Measurements from ENCODE around the gene CRACDL. TPM values are rescaled to one million over a fixed set of nuclear protein-coding genes. Genes with fewer than 3 reads are reported as not detected.
A peak's percentile ranks its signal among the peaks of the same experiment; 100 is the strongest.

CRACDL gene
- 1 to 10 TPM in 1 of 2 experiments, under 1 TPM in 1; 0.88 to 2.0 TPM for total RNA-seq
- polyA plus RNA-seq = under 1 TPM; 0.12 to 0.81 (median 0.49) TPM
- 0.84 to 7.5 (median 1.8) reads per million in 6 experiments for total RNA-seq

GRCh38 chr2:98935777-98936352, at the start of gene CRACDL:
TSS of gene CRACDL (minus strand) at chr2:98936225. CDS start at chr2:98846800, 89,425 bp downstream.
- POLR2A ChIA-PET = no interaction called here

GRCh38 chr2:98975611-98976010, 39.6 kb upstream of the CRACDL start:
- no peak for ATAC-seq
- no peak overlapping the region for H3K27ac Mint-ChIP-seq
- H3K36me3 Mint-ChIP-seq = peaks cover 5 to 54% (median 40%) of the 10 kb centered on the region in 3 donors
- H3K9me3 Mint-ChIP-seq = peaks cover 10 to 68% (median 44%) of the 10 kb centered on the region in 9 donors
- peaks cover 0 to 10% (median 5%) of the 10 kb centered on the region in 5 donors for H3K27me3 Mint-ChIP-seq
- H3K4me1 Mint-ChIP-seq = no peaks in the 10 kb centered on the region
- H3K4me3 Mint-ChIP-seq = no peak overlapping the region
- DNase-seq = no peak
- POLR2A ChIA-PET = no interaction called here

More at GRCh38 chr2:98935777-98936352, at the start of gene CRACDL:
- Mint-ChIP-seq H3K36me3 (no peaks in the 10 kb centered on the region), H3K4me1 (peaks cover 0 to 20% (median 15%) of the 10 kb centered on the region in 4 donors), H3K27ac (no peak within 1 kb of the TSS), H3K4me3 (peak within 1 kb of the TSS; percentile 74 to 86 (median 80)), H3K27me3 (peaks cover 35 to 74% (median 56%) of the 10 kb centered on the region in 5 donors), H3K9me3 (no peaks in the 10 kb centered on the region)
- ATAC-seq = peak; percentile 70 to 74
- peak in 2 of 10 donors; percentile 15 to 25 for DNase-seq

- Mint-ChIP-seq H3K4me1 (no peaks in the 10 kb centered on the region), H3K27ac (no peak overlapping the region), H3K36me3 (peaks cover 2 to 68% (median 39%) of the 10 kb centered on the region in 3 donors), H3K27me3 (peaks cover 0 to 15% (median 10%) of the 10 kb centered on the region in 5 donors), H3K9me3 (peaks cover 15 to 78% (median 64%) of the 10 kb centered on the region in 9 donors), H3K4me3 (no peak overlapping the region)
- DNase-seq (no peak), ATAC-seq (no peak)
- POLR2A ChIA-PET = no interaction called here
Measured at GRCh38 chr2:98972582-98973167, 36.6 kb upstream of the CRACDL start.

GRCh38 chr2:98959810-98960507, 23.9 kb upstream of the CRACDL start:
- H3K27me3 Mint-ChIP-seq = peaks cover 0 to 9% (median 3%) of the 10 kb centered on the region in 5 donors
- peaks cover 10 to 29% (median 16%) of the 10 kb centered on the region in 9 donors for H3K9me3 Mint-ChIP-seq
- no peak overlapping the region for H3K4me3 Mint-ChIP-seq
- peaks cover 0 to 21% (median 3%) of the 10 kb centered on the region in 3 donors for H3K36me3 Mint-ChIP-seq
- H3K27ac Mint-ChIP-seq = no peak overlapping the region
- POLR2A ChIA-PET = no interaction called here
- ATAC-seq (no peak), DNase-seq (no peak)
- H3K4me1 Mint-ChIP-seq = no peaks in the 10 kb centered on the region

- no peak for ATAC-seq
- POLR2A ChIA-PET = no interaction called here
- Mint-ChIP-seq H3K4me3 (no peak overlapping the region), H3K36me3 (no peaks in the 10 kb centered on the region), H3K27ac (peak overlapping the region in 1 of 10 donors; percentile 36), H3K27me3 (peaks cover 4 to 27% (median 10%) of the 10 kb centered on the region in 5 donors), H3K4me1 (no peaks in the 10 kb centered on the region), H3K9me3 (no peaks in the 10 kb centered on the region)
- DNase-seq = no peak
Measured at GRCh38 chr2:98952966-98953365, 16.9 kb upstream of the CRACDL start.

GRCh38 chr2:98948956-98949739, 13.1 kb upstream of the CRACDL start:
- H3K27ac Mint-ChIP-seq = no peak overlapping the region
- H3K27me3 Mint-ChIP-seq = peaks cover 4 to 35% (median 10%) of the 10 kb centered on the region in 5 donors
- no peak for DNase-seq
- no peaks in the 10 kb centered on the region for H3K4me1 Mint-ChIP-seq
- POLR2A ChIA-PET = no interaction called here
- no peaks in the 10 kb centered on the region for H3K36me3 Mint-ChIP-seq
- ATAC-seq = no peak
- H3K9me3 Mint-ChIP-seq = no peaks in the 10 kb centered on the region
- H3K4me3 Mint-ChIP-seq = no peak overlapping the region

- Mint-ChIP-seq H3K27ac (no peak overlapping the region), H3K4me3 (no peak overlapping the region), H3K9me3 (peaks cover 0 to 3% (median 0%) of the 10 kb centered on the region in 9 donors), H3K27me3 (peaks cover 4 to 28% (median 10%) of the 10 kb centered on the region in 5 donors), H3K36me3 (no peaks in the 10 kb centered on the region), H3K4me1 (no peaks in the 10 kb centered on the region)
- no peak for DNase-seq
- no peak for ATAC-seq
- POLR2A ChIA-PET = no interaction called here
Measured at GRCh38 chr2:98947554-98947953, 11.5 kb upstream of the CRACDL start.

GRCh38 chr2:98946855-98947254, 10.8 kb upstream of the CRACDL start:
- no peak overlapping the region for H3K4me3 Mint-ChIP-seq
- ATAC-seq (no peak), DNase-seq (no peak)
- H3K4me1 Mint-ChIP-seq = no peaks in the 10 kb centered on the region
- POLR2A ChIA-PET = no interaction called here
- peaks cover 5 to 29% (median 10%) of the 10 kb centered on the region in 5 donors for H3K27me3 Mint-ChIP-seq
- H3K36me3 Mint-ChIP-seq = no peaks in the 10 kb centered on the region
- H3K27ac Mint-ChIP-seq = no peak overlapping the region
- peaks cover 0 to 3% (median 0%) of the 10 kb centered on the region in 9 donors for H3K9me3 Mint-ChIP-seq

GRCh38 chr2:98944775-98945174, 8.8 kb upstream of the CRACDL start:
- H3K9me3 Mint-ChIP-seq = peaks cover 0 to 3% (median 0%) of the 10 kb centered on the region in 9 donors
- no peak for ATAC-seq
- H3K36me3 Mint-ChIP-seq = no peaks in the 10 kb centered on the region
- no peak overlapping the region for H3K4me3 Mint-ChIP-seq
- POLR2A ChIA-PET = no interaction called here
- no peak overlapping the region for H3K27ac Mint-ChIP-seq
- DNase-seq = no peak
- H3K27me3 Mint-ChIP-seq = peaks cover 3 to 23% (median 12%) of the 10 kb centered on the region in 5 donors
- no peaks in the 10 kb centered on the region for H3K4me1 Mint-ChIP-seq

- H3K4me1 Mint-ChIP-seq = peaks cover 0 to 15% (median 12%) of the 10 kb centered on the region in 4 donors
- no peaks in the 10 kb centered on the region for H3K36me3 Mint-ChIP-seq
- H3K9me3 Mint-ChIP-seq = peaks cover 0 to 3% (median 0%) of the 10 kb centered on the region in 9 donors
- H3K4me3 Mint-ChIP-seq = no peak overlapping the region
- no peak for ATAC-seq
- DNase-seq = no peak
- POLR2A ChIA-PET = no interaction called here
- H3K27ac Mint-ChIP-seq = no peak overlapping the region
- peaks cover 26 to 38% (median 32%) of the 10 kb centered on the region in 5 donors for H3K27me3 Mint-ChIP-seq
Measured at GRCh38 chr2:98940102-98940501, 4.1 kb upstream of the CRACDL start.

GRCh38 chr2:98937906-98938305, 1.9 kb upstream of the CRACDL start:
- Mint-ChIP-seq H3K27me3 (peaks cover 32 to 58% (median 50%) of the 10 kb centered on the region in 5 donors), H3K4me3 (peak overlapping the region in 7 of 10 donors; percentile 31 to 82 (median 61))

More at GRCh38 chr2:98937906-98938305, 1.9 kb upstream of the CRACDL start:
- H3K4me1 Mint-ChIP-seq = peaks cover 0 to 20% (median 15%) of the 10 kb centered on the region in 4 donors
- POLR2A ChIA-PET = no interaction called here
- H3K36me3 Mint-ChIP-seq = no peaks in the 10 kb centered on the region
- H3K27ac Mint-ChIP-seq = peak overlapping the region in 1 of 10 donors; percentile 43
- H3K9me3 Mint-ChIP-seq = no peaks in the 10 kb centered on the region
- ATAC-seq = no peak
- no peak for DNase-seq

Measured in naive thymus-derived CD8-positive, alpha-beta T cell (primary cell).